Nucleus accumbens (tissue), 56 donors: ENCODE measurements around the gene RAPGEF4.

Source experiments
- DNase-seq, 56 donors: peaks; one replicate each; lab custom pipeline; 2025; lab: John Stamatoyannopoulos, UW

Gene RAPGEF4

GRCh38 chr2:172893671-172894070, 158.0 kb downstream of the RAPGEF4 start:
- DNase-seq: no peak

DNA sequence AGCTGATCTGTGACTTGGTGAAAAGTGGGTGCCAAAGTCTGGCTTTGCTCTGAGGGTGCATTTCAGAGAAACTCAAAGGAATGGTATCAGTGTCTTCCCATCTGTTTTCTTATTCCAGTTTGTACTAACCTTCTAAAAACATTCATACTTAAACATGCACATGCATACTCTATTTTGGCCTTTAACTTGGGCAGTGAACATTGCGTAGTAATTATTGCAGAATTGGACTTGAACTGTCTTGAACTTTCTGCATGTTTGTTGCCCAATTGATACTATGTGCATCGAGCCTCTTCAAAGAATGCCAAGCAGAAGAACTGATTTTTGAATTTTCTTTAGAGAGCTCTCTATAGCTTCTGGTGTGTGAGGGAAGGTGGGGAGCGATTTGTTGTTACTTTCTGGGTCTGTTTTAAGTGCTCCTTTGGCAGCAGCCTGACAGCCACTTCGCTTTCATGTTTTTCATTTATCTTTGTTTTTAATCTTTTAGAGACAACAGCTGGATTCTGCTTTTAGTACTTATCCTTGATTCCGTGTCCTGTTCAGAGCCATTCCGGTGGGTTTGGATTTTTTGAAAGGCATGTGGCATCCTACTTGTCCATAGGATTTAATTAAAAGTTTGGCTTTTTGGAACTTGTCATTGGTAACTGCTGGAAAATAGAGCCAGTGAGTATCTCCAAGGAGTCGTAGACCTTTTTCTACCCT, 159.2 kb downstream of the RAPGEF4 start:
- DNase-seq: no peak

DNA sequence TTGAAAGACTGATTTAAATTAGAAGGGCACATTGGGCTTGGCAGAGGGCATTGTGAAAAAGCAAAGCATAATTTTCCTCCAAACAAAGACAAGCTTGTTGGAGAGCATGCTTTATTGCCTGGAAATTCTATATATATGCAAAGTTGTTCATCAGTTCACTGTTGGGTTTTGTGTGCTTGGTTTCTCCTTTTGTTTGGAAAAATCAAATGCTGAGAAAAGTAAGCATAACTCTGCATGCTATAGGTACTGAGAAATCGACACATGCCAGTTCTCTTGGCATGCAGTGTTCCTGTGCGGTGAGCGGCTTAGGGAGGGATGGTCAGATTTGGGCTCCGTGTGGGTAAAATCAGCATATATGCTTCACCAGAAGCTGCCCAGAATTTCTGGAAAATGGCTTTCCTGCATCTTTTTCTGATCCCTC, 161.0 kb downstream of the RAPGEF4 start:
- DNase-seq: no peak

GRCh38 chr2:172900871-172901270, 165.2 kb downstream of the RAPGEF4 start:
- DNase-seq: no peak

DNA sequence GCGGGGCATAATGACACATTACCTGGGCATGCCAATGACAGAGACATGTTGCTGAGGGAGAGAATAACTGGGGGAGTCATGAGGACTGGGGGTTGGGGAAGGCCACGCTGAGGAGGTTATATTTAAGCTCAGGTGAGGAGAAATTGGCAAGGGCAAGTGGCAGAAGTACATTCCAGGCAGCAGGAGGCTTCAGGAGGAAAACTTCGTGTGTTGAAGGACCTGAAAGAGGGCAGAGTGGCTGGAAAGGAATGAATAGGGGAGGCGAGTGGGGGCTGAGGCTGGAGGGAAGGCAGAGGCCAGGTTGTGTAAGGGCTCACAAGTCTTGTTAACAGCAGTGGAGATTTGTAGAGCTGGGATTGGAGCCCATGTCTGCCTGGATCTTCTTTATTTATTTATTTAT, 166.3 kb downstream of the RAPGEF4 start:
- DNase-seq: no peak

DNA sequence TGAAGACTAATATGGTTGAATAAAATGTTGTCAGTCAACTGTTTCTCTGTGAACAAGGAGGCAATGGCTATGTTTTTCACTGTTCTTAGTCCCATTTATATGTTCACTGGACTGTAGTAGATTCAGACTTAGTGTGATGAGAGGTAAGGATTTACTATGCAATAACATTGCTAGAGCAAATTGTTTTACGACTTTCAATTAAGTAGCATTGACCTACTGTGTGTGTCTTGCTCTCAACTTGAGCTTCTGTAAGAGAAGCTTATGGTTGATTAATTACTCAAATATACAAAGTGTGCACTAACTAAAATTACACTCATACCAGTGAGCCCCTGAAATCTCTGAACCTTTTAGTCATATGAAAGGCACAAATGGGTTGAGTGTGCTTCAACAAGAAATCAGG, 168.6 kb downstream of the RAPGEF4 start:
- DNase-seq: no peak

DNA sequence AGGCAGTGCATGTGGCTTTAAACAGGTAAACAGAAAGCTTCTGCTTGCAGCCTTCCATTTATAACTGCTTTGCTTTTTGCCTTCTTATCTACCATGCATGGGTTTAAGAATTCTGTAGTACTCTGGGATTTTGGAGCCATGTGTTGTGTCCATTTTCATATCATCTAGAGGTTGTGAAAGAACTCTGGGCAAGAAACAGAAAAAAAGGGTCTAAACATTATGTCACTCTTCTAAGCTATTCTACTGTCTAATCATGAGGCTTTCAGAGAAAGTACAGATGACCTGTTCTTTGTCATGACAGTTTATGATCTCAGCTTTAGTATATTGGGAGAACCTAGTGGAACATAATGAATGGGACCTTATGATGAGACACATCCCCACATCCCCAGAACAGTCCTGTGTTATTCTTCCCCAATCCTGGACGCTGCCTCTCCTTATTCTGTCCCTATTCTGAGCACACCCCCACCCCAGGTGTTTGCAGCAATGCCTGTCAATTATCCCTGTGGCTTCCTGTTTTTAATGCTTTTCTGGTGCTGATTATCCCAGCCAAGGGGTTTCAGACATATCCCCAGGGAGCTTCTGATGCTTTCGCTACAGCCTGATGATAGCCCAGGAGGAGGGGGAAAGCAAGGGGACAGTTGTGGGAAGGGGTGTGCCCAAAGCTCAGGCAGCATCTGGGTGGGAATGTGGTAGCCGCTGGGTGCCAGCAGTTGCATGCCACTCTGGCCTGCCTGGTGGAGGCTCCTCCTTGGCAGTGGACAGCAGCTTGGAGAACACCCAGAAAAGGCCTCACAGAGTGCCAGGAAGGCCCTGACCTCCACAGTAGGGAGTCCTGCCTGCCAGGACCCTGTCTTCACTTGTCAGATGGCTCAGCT, 170.5 kb downstream of the RAPGEF4 start:
- DNase-seq: peak in 8 of 56 donors; percentile 6 to 20 (median 9)

GRCh38 chr2:172908275-172908674, 172.6 kb downstream of the RAPGEF4 start:
- DNase-seq: no peak

GRCh38 chr2:172909454-172909853, 173.8 kb downstream of the RAPGEF4 start:
- DNase-seq: no peak

DNA sequence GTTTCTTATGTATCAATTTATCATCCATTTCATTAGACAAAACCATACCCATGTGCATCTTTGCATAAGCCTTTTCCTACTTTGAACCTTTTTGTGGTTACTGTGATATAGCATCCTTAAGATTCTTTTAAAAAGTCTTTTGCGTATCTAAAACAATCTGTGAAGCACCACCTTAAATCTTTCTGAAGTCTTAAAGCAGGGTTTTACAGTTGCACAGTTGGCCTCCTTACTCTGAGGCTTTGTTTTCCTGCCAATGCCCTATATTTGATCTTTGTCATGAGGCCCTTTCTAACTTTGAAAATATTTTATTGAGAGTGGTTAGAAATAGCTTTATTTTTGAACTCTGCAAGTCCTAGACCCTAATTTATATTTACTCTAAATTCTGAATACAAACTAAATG, 176.6 kb downstream of the RAPGEF4 start:
- no peak for DNase-seq

DNA sequence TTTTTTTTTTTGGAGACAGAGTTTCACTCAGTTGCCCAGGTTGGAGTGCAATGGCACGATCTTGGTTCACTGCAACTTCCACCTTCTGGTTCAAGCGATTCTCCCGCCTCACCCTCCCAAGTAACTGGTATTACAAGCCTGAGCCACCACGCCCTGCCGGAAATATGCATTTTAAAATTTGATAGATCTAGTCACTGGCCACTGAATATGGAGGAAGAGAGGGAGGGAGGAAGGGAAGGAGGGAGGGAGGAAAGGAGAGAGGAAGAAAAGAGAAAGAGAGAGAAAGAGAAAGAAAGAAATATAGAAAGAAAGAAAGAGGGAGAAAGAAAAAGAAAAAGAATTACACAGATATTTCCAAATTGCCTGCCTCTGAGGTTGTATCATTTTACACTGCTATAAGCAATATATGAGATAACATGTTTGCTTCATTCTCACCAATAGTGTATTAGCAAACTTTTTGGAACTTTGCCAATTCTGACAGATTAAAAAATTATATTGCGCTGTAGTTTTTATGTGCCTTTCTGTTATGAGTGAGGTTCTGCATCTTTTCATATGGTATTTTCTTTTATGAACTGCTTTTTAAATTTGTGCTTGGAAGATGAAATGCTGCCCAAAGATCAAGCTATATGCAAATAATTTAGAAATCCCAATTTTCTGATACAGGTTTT, 178.8 kb downstream of the RAPGEF4 start:
- no peak for DNase-seq

- no peak for DNase-seq
Measured at GRCh38 chr2:172917716-172918115, 182.1 kb downstream of the RAPGEF4 start.

DNA sequence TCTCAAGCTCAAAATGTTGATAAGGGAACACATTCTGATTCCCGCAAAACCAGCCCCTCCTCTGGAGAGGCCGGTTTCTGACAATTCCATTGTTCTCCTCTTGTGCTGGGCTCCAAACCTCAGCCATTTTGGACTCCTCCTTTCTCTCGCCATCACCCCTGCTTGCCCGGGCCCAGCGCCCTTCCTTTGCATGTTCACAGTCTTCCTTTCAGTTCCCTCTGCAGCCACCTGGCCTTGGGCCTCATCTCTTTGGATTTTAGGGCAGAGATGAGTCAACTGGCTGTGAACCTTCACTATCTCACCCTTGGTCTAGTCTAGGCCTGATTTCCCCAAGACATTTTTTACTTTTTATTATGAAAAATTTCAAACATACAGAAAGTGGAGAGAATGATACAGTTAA, 184.1 kb downstream of the RAPGEF4 start:
- no peak for DNase-seq

GRCh38 chr2:172921532-172922236, 186.0 kb downstream of the RAPGEF4 start:
- no peak for DNase-seq

DNA sequence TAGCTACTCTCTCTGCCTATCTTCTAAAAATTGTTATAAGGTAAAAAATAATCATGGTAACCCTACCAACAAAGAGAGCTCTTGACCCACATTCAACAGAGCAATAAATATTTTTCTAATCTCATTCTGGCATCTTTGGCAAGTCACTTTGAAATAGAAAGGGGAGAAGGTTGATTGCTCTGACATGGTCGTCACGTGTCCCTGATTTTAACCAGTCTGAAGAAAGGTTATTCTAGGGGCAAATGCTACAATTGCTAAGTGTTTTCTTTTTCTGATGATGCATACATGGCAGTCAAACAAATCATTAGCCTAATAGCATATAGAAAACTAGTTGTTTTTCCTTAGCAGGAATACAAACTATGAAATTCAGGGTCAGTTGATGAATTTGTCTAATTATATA, 186.7 kb downstream of the RAPGEF4 start:
- DNase-seq: no peak

- no peak for DNase-seq
Measured at GRCh38 chr2:172922815-172923214, 187.2 kb downstream of the RAPGEF4 start.

GRCh38 chr2:172924097-172924660, 188.5 kb downstream of the RAPGEF4 start:
- peak in 1 of 56 donors; percentile 3 for DNase-seq

- no peak for DNase-seq
Measured at GRCh38 chr2:172925600-172925999, 190.0 kb downstream of the RAPGEF4 start.

DNA sequence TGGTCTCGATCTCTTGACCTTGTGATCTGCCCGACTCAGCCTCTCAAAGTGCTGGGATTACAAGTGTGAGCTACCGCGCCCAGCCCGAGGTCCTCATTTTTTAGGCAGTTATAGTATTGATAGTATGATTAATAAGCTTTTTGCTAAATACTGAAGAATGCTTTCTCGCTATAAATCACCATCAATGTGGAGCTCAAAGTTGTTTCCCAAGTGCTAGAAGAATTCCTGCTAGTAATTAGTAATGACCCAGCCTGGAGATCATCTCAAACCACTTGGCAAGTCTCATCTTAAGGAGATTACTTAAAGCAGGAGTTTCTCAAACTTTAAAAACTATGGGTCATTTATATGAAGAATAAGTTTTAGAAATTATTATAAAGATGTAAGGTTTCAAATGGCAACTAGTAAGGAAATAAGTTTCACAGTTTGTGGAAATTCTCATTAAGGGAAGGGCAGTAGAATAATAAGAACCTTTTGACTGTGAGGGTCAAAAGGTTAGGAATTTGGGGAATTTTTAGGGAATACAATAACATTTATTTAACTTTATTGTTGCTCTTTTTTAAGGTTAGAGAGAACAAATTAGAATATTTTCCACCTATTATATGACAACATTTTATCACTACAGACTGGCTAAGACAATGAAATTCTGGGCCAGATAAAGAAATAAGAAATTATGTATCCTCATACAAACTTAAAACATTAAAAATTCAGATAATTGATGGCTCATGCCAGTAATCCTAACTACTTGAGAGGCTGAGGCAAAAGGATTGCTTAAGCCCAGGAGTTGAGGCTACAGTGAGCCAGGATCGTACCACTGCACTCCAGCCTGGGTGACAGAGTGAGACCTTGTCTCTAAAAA, 191.4 kb downstream of the RAPGEF4 start:
- no peak for DNase-seq
